Cerebellar cortex (tissue), 1 donor: ENCODE results near the gene NTRK2.
A peak's percentile ranks its signal among the peaks of the same experiment; 100 is the strongest.
"Not testable (repeated sequence)": the region's sequence is repeated elsewhere in the genome, so short reads cannot be mapped to it uniquely, and the experiment has no call there.

Experiments used
- DNase-seq: peaks from one replicate; pipeline ENCODE4 v3.0.0-alpha.2; 2015; ENCODE audit warnings: low spot score

Gene NTRK2

DNA sequence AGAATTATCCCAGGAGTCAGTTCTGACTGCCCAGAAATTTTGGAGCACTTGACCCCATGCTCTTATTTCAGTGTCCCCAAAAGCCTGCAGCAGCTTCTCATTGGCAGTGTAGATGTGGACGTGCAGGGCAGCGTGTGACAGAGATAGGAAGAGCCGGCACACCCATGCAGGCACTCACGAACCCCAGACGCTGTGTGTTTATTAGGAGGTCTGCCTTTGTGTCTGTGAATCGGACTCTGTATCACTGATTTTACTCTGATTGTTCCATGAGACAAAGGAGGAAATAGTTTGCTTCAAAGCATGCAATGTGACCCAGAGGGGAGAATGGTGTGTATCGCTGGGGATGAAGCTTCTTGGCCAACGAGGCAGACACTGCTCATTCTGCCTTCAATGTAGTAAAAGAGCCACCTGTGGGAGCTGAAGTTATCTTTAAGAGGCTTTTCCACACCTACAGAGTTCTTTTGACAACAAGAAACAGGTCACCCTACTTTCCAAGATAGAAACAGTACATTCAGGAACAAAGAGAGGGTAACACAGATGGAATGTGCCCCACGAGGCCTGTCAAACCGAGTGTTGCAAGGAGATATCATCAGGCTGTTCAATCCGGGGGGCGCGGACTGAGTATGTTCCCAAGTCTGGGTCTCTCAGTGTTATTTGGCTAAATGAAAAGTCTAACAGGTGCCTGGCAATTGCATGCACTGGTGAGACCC is 224.0 kb downstream of the NTRK2 start:
- no peak for DNase-seq

DNA sequence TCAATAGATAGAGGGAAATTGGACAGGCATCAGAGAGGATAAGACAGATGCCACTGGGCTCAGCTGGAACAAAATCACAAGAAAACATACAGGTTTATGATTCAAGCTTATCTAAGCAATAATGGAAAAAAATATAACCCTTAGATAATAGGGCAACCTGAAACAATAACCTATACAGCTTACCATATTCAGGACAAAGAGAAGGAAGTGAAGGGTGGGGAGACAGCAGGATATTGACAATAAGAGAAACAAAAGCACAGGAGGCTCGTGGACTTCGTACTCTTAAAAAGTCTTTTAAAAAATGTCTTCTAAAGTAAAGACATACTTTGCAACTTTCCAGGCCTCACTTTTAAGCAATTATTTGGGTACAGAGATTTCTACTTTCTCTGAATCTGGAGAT is 225.3 kb downstream of the NTRK2 start:
- DNase-seq: no peak

DNA sequence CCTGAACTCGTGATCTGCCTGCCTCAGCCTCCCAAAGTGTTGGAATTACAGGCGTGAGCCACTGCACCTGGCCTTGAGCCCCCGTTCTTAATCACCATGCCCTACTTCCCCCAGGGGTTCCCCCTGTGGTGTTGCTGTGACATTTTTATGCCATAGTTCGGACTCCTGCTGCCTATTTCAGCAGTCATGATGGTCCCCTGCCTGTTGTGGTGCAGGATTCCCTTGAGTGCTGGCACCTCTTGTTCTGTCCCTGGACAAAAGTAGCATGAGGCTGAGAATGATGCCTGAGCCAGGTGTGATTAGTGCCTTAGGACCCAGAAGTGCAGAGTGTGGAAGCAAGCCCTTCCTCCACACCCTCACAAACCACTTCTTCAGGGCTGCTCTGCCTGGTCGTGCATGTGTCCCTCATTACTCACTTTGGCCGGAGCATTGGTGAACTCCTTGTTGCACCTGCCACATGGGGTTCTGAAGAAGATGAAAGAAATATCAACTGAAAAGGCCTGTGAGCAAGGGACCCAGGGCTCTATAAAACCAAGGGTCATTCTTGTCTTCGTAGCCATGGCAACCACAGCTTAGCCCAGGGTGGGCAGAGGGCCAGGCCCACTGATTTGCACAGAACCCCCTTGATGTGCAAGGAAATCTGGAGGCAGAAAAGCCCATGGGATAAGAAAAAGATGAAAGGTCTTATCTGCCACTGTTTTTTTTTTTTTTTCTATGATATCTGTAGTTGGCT is 228.0 kb downstream of the NTRK2 start:
- DNase-seq: no peak

DNA sequence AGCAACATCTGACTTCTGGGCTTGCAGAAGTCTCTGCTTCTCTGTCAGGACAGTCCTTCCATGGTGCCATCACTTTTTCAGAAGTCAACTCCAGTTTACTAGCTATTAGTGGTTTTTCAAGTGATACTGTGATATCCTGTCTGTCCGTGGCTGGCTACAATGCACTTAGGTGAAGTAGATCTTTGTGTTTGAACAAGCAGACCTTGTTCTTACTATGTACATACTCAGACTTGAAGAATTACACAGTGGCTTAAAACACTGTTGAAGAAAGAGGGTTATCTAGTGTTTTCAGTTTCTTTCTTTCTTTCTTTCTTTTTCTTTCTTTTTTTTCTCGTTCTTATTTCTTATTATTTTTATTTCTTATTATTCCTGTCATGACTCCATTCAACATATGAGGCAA is 228.7 kb downstream of the NTRK2 start:
- no peak for DNase-seq

DNA sequence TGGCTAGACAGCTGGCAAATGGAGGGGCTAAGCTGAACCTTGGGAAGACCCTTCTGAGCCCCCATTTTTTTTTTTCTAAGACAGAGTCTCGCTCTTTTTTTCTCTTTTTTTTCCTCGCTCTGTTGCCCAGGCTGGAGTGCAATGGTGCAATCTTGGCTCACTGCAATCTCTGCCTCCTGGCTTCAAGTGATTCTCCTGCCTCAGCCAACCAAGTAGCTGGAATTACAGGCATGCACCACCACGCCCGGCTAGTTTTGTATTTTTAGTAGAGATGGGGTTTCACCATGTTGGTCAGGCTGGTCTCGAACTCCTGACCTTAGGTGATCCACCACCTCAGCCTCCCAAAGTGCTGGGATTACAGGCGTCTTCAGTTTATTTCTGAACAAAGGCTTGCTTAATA is 229.1 kb downstream of the NTRK2 start:
- not testable (repeated sequence) for DNase-seq

DNA sequence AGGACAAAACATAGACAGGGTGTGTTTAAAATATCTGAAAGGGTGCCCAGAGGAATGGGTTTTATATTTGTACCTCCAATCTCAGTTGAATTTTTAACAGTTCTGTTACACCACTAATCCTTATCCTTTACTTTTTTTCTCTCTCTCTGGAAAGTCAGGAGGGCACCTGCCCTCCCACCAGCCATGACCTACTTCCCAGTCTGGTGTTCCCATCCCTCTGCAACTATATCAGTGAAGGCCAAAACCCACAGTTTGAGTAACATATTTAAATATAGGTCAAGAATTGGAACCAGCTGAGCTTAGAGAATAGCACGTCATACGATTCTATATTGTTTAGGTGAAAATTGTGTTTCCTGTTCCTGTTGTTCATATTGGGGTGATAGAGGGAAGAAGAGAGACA is 229.8 kb downstream of the NTRK2 start:
- peak; percentile 66 for DNase-seq

DNA sequence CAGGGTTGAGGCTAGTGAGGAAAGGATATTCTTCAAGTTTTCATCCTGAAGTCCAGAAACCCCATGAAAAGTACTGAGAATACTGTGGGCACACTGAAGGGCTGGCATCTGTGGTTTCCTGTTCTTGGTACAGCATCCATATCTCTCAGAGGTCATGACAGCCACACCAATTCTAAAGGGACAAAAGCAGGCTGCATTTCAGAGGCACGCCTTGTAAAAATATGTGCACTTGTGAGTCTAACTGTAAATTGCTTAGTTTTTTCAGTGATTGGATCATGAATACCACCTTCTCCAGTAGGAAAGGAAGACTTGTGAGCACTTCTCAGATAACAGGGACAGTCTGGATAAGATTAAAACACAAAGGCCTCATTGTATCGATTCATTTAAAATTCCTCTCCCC is 230.9 kb downstream of the NTRK2 start:
- no peak for DNase-seq

DNA sequence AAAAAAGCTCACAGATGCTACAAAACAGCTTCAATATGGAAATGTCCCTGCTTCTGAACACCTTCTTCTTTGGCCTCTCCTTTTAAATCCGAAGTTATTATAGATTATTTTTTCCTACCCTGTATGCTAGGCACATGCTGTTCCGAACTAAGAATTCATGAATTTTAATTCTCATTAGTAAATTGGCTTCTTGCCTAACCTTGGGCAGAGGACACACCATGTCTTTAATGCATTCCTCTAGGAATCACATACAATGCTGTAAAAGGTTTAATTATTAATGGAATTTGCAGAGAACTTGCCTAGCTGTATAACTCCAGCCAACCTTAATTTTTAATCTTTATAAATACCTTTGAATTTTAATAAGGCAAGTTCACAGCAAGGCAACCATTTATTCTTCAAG is 234.4 kb downstream of the NTRK2 start:
- peak; percentile 47 for DNase-seq

DNA sequence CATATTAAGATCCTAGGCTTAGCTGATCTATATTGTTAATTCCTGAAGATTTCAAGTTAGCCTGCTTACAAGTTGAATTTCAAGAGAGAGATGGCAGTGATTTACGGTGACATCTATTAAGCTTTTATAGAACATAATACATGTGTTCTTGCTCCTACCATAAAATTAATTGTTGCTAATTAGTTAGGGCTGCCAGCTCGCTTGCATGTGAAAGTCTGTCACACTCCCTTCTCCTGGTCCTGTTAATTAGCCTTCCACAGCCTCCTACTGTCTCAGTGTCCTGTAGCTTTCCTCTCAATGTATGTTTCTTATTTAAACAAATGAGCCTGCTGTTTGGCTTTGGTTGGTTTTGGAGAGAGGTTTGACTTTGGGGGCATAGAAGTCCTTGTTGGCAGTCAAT is 247.2 kb downstream of the NTRK2 start:
- DNase-seq: no peak

DNA sequence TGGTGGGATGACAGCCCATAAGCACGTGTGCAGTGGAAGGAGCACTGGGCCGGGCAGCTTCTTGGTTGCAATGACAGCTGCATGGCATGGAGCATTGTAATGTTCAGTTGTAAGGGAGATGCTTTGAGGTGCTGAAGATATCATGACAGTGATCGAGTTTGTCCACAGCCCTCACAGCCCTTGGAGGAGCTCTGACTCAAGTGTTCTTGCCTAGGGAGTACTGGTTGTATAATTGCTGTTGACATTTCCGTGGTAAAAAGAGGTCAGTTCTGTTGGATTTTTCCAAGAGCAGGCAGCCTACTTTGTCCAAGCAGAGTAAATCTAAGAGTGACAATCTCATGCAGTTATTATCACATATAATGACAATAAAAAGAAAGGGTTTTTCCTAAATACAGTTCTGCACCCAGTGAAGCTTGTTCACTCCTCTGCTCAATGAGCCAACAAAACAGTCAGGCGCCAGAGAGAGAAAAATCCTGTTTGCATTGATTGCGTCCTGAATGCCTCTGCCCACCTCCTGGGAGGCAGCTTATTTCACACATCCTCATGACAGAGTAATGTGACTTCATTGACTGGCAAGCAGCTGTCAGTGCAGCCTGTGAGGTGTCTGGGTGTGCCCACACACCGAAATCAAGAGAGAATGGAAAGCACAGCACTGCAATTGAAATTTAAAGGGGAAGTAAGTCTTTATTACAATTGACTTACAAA is 248.0 kb downstream of the NTRK2 start:
- peak; percentile 60 for DNase-seq

DNA sequence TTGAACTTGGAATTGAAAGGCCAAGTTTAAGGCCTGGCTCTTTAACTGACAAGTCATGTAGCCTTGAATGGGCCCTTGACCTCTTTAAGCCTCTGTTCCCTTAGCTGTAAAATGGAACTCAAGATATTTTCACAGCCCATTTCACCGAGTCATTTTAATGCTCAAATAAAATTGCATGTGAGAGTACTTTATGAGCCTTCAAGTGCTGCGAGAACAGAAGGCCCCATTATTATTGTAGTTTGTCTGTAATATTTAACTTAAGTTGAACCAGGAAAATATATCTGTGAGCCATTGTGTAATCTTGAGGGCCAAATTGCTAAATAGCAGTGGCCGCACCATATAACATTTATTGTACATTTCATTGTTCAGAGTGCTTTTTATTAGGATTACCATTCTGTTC is 249.9 kb downstream of the NTRK2 start:
- DNase-seq: no peak

DNA sequence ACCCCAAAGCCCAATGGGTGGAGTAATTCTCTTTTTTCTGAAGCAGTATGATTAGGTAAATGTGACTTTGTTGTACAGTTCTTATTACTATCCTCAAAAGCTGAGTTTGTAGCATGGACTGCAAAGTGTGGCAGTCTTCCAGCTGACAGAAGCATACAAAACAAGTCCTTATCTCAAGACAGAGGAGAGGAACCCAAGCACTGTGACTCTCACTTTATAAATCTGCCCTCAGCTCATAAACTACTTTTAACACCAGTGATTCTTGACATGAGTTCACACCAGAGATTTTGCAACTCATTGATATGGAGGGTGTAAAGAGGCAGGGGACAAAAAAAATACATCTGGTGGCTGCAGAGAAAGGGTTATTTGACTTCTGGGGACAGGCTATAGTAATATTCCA is 251.6 kb downstream of the NTRK2 start:
- DNase-seq: no peak

DNA sequence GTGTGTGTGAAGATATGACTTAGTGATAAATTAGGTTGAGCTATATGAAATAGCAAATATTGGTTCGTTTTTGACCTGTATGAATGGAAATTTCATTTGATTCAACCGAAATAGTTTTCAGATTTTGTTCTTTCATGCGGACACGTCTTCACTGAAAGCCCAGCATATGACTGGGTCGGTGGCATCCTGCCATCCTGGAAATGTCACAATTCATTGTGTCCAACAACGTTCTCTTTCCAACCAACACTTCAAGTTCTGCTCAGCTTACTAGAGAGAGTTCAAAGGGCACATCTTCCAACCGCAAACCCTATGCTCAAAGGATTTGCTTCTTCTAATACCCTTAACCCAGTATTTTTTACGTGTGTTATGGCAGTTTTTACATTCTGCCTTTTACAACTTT is 252.5 kb downstream of the NTRK2 start:
- DNase-seq: peak; percentile 50

DNA sequence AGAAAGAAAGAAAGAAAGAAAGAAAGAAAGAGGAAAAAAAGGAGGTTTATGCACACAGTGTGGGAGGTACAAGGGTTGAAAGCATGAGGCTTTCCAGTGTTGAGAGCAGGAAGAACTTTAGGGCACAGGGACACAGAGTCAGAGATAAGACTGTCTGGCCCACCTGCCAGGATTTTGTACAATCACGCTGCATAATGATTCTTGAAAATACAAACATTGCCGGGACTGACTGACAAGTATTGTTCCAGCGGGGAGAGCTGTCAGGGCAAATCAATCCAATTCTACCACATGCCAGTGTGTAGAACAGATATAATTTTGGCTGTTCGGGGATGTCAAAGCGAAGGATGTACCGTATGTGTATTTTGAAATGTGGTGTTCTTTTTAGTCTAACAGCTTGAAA is 254.7 kb downstream of the NTRK2 start:
- DNase-seq: no peak

DNA sequence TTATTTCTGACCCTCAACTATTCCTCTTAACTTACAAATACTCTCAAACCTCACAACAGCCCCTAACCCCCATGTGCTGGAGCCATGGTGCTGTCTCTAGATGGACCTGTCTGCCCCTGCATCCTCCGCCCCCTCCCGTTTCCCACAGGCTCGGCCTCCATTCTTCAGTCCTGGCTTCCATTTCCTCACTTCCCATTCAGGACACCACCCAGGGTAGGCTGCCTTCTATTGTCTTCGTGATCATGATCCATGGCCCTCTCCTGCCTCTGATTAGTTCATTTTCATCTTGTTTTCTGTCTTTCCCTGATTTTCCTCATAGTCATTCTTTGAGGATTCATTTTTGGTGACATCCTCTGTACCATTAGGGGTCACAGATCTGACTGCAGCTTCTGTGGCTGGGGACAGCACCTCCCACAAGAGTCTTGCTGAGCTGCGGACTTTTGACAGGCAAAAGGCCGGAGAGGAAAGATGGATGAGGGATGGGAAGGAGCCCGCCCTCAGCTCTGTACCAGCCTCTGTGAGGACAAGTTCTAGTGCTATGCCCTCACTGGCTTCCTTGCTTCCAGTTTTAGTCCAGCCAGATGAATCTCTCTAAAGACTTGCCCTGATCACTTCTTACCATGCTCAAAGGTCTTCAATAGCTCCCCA is 255.8 kb downstream of the NTRK2 start:
- no peak for DNase-seq

DNA sequence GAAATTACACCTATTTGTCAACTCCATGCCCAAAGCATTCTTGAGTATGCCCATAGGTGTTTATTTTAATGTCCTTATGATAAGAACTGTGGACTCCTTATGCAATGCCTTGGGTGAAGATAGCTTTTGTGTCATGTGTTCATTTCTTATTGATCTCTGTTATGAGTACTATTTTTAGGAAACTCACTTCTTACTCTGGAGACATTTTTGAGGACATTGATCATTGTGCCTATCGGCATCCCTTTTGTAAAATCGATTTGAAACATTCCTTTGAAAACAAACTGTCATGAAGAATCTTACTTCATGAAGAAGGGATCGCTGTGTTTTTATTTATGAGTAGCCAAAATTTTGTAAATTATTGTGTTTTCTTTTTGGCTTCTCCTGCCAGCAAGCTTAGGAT is 257.3 kb downstream of the NTRK2 start:
- DNase-seq: no peak

DNA sequence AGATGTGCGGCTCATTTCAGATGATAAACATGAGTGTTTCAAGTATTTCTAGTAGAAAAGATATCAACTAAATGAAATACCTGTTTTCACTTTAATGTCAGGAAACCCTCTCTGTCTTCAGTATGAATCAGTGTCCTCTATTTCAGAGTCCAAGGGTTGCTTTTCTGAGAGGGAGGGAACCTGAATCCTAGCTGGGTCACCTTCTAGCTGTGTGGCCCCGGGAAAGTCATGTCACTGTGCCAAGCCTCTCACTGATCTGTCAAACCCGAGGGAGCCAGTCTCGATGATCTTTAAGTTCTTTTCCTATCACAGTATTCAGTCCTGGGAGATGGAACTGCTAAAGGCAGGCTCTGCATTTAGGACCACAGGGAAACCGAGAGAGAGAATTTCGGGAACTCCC is 258.9 kb downstream of the NTRK2 start:
- DNase-seq: no peak

DNA sequence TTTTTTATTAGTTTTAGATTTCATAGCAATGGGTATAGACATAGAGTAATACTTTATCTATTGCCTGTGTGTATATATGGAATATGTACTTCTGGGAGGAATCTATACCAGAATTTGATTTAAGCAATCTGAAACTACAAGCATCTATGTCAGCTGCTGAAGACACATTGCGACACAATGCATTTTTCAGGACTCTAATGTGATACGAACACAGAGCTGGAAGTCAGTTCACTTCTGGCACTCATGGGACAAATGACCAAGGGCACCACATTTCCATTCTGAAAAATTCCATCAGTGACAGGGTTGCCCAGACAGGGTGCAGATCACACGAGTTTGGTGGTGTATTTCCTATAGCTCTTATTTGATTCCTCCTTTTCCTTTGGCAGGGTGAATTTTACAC is 259.5 kb downstream of the NTRK2 start:
- no peak for DNase-seq

DNA sequence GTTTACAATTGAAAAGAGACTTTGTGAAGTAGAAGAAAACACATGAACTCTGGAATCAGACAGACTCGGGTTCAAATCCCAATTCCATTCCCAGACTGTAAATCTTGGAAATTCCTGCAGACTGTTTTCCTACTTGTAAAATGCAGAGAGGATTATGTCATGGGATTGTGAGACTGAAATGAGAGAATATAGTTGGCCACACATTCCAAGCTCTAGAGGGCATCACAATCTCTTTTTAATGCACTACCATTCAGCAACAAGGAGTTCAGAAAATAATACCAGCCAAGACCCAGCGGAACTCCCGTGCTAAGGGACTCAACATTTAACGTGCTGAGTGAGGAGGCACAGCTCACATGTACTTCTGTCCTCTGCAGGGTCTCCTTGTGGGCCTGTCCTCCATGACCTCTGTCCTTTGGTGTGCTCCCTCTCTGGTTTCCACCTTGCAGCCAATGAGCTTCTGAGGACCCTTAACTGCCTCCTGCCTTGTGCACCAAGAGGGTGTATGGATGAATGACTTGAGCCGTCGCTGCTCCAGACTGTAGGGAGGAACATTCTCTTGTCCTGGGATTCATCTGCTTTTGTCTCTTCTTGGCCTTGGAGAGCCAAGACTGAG is 263.5 kb downstream of the NTRK2 start:
- no peak for DNase-seq

DNA sequence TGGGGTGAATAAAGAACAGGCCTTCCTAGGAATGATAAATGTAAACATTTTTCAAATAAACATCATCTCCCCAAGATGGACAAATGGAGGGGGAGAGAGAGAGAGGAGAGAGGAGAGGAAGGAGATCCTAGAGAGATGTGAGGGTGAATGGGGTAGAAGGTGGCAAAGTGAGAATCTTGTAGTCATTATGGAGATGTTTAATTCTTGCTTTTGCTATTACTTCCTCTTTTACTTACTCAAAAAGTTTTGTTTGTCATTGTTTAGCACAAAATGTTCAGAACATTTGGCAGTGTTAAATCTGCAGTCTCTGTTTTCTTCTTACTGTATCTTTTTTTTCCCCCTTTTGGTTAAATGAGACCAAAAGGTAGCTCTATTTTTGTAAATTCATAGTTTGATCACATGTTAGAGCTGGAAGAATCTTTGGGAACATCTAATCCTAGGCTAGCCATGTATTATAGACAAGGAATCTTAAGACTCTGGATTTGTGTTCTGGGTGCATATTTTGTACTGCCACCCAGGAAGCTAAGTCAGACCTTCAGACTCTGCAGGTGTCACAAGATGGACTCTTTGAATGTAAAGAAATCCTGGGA is 266.1 kb downstream of the NTRK2 start:
- DNase-seq: no peak

DNA sequence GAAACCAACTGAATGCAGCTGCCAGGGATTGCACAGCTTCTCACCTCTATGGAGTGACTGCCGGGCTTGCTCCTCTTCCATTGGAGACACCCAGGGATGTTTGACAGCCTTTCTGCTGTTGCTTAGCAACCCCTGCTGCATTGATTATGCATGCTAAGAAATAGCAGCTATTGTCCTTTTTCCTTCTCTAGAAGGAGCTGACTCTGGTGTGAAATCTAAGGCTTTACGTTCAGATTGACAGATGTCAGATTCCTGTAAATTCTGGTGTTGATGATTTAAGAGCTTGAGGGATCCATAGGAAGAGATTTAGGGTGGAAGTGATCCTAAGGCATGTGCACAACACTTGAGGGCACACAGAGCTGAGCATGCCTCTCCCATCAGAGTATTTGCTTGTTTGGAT is 267.7 kb downstream of the NTRK2 start:
- no peak for DNase-seq

DNA sequence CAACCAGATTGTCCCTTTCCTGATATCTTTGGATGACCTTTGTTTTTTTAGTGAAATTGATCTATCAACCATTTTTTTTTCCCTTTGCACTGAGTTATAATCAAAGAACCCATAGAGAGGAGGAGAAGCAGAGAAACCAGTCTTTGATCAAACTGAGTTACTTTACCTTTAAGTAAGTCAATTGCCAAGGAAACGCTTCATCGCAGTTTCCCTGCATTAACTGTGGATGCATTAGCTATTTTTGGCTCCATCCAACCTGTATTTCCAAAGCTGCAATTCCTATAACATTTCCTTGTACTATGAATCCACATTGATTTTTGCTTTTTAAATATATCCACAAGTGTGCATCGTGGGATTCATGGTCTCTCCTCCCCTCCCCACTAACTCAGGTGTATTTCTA is 268.1 kb downstream of the NTRK2 start:
- no peak for DNase-seq
